IMR-90 (cell line): ENCODE measurements around the gene RNF180. TPM values are rescaled to one million over a fixed set of nuclear protein-coding genes. Genes with fewer than 3 reads are reported as not detected.

Experiments
- ATAC-seq: fragments of 200-7000 bp; cut with Tn5 transposase; 2 replicates; pipeline ENCODE4 v1.9.1; 2020; ENCODE audit warnings: low read depth, mild to moderate bottlenecking, moderate library complexity
- BruUV-seq: library from RNA; stranded (reverse); fragments of 400-500 nt; replicated peaks from 2 replicates; lab custom pipeline; 2021; lab: Mats Ljungman, UMichigan
- CTCF ChIA-PET: fragments of 300-600 bp; formaldehyde crosslinking; extraction: SDS; loops from one replicate; lab custom pipeline; 2021; ENCODE audit warnings: antibody characterized with exemption; lab: Yijun Ruan, JAX
- POLR2A ChIA-PET: fragments of 300-600 bp; sonication (Branson Sonifier 250); formaldehyde crosslinking; loops from one replicate; lab custom pipeline; 2022; ENCODE audit warnings: antibody characterized with exemption; ENCODE audit not compliant: unreplicated experiment; lab: Charles Lee
- DNase-seq: peaks from one replicate; pipeline ENCODE4 v3.0.0; 2013
- H2AFZ ChIP-seq: replicated peaks from 2 replicates; pipeline ENCODE3; 2013; ENCODE audit warnings: low read length, mild to moderate bottlenecking; ENCODE audit not compliant: poor library complexity
- H2AK5ac ChIP-seq: 2 replicates; pipeline ENCODE4 v1.6.1; 2013; ENCODE audit warnings: low read depth, low read length, inconsistent platforms
- H2AK9ac ChIP-seq: replicated peaks from 2 replicates; pipeline ENCODE3; 2013; ENCODE audit warnings: mild to moderate bottlenecking, low read depth, low read length, moderate library complexity; ENCODE audit not compliant: poor library complexity
- H2BK120ac ChIP-seq: 2 replicates; pipeline ENCODE4 v1.6.1; 2013; ENCODE audit warnings: low read depth, low read length, inconsistent platforms
- H2BK15ac ChIP-seq: 3 replicates; pipeline ENCODE4 v1.6.1; 2013; ENCODE audit warnings: low read depth, low read length, inconsistent platforms
- H2BK20ac ChIP-seq: 2 replicates; pipeline ENCODE4 v1.6.1; 2013; ENCODE audit warnings: low read depth, mild to moderate bottlenecking, inconsistent platforms, low read length, moderate library complexity
- H2BK5ac ChIP-seq: 2 replicates; pipeline ENCODE4 v1.6.1; 2013; ENCODE audit warnings: mild to moderate bottlenecking, low read depth, low read length, inconsistent platforms; ENCODE audit not compliant: poor library complexity, severe bottlenecking
- H3K14ac ChIP-seq: replicated peaks from 2 replicates; pipeline ENCODE4 v1.6.1; 2013; ENCODE audit warnings: low read depth, low read length, inconsistent platforms
- H3K18ac ChIP-seq: 2 replicates; pipeline ENCODE4 v1.6.1; 2013; ENCODE audit warnings: low read depth, low read length, control low read depth
- H3K23ac ChIP-seq: 2 replicates; pipeline ENCODE4 v1.6.1; 2013; ENCODE audit warnings: low read depth, low read length, inconsistent platforms
- H3K27ac ChIP-seq: 2 replicates; pipeline ENCODE4 v1.5.1; 2013; ENCODE audit warnings: mild to moderate bottlenecking, control low read depth, low read length; ENCODE audit not compliant: insufficient read depth
- H3K27me3 ChIP-seq: 2 replicates; pipeline ENCODE4 v1.6.1; 2013; ENCODE audit warnings: low read length; ENCODE audit not compliant: control insufficient read depth, insufficient read depth
- H3K36me3 ChIP-seq: 2 replicates; pipeline ENCODE4 v1.6.1; 2013; ENCODE audit warnings: low read length, mixed read lengths; ENCODE audit not compliant: control insufficient read depth, insufficient read depth
- H3K4ac ChIP-seq: 2 replicates; pipeline ENCODE4 v1.6.1; 2013; ENCODE audit warnings: low read depth, low read length, inconsistent platforms
- H3K4me1 ChIP-seq: 2 replicates; pipeline ENCODE4 v1.6.1; 2013; ENCODE audit warnings: low read length, mixed read lengths; ENCODE audit not compliant: control insufficient read depth, insufficient read depth
- H3K4me2 ChIP-seq: 2 replicates; pipeline ENCODE4 v1.6.1; 2013; ENCODE audit warnings: low read depth, mild to moderate bottlenecking, control low read depth, low read length, moderate library complexity
- H3K4me3 ChIP-seq: 2 replicates; pipeline ENCODE4 v1.5.1; 2013; ENCODE audit warnings: low read depth, mild to moderate bottlenecking, control low read depth, low read length, moderate library complexity; ENCODE audit not compliant: insufficient read depth
- H3K56ac ChIP-seq: 2 replicates; pipeline ENCODE4 v1.6.1; 2013; ENCODE audit warnings: low read length, inconsistent platforms; ENCODE audit not compliant: insufficient read depth; ENCODE audit errors: extremely low read depth
- H3K79me1 ChIP-seq, 2 experiments: 2 replicates each; pipeline ENCODE4 v1.6.1; 2013; ENCODE audit warnings: low read length in 2 of 2, inconsistent platforms in 1 of 2, low read depth in 1 of 2
- H3K9ac ChIP-seq: 2 replicates; pipeline ENCODE4 v1.6.1; 2013; ENCODE audit warnings: low read depth, low read length, control low read depth
- H3K9me1 ChIP-seq: 2 replicates; pipeline ENCODE4 v1.6.1; 2013; ENCODE audit warnings: low read length, inconsistent platforms; ENCODE audit not compliant: insufficient read depth
- H3K9me3 ChIP-seq: 2 replicates; pipeline ENCODE4 v1.6.1; 2013; ENCODE audit warnings: low read length; ENCODE audit not compliant: control insufficient read depth, insufficient read depth
- H4K20me1 ChIP-seq: 2 replicates; pipeline ENCODE4 v1.6.1; 2013; ENCODE audit warnings: low read length, inconsistent platforms; ENCODE audit not compliant: insufficient read depth
- H4K5ac ChIP-seq: 2 replicates; pipeline ENCODE4 v1.6.1; 2013; ENCODE audit warnings: mild to moderate bottlenecking, low read depth, low read length, control low read depth
- H4K8ac ChIP-seq, 2 experiments: 2 replicates each; pipeline ENCODE4 v1.6.1; 2013; ENCODE audit warnings: low read depth in 2 of 2, low read length in 2 of 2, control low read depth in 1 of 2, inconsistent platforms in 1 of 2
- H4K91ac ChIP-seq: 2 replicates; pipeline ENCODE4 v1.6.1; 2013; ENCODE audit warnings: low read depth, low read length, inconsistent platforms; ENCODE audit not compliant: insufficient read depth
- CEBPB ChIP-seq: IDR thresholded peaks from 2 replicates; pipeline ENCODE4 v1.6.1; 2012; ENCODE audit warnings: low read depth, low read length, improper control_type of control experiment
- CHD1 ChIP-seq: IDR thresholded peaks from 2 replicates; pipeline ENCODE4 v1.6.1; 2012; ENCODE audit warnings: low read depth, low read length, improper control_type of control experiment
- CTCF ChIP-seq: conservative IDR thresholded peaks from 2 replicates; pipeline ENCODE4 v1.5.1; 2012; ENCODE audit warnings: mild to moderate bottlenecking, low read depth, low read length, improper control_type of control experiment
- MAFK ChIP-seq: IDR thresholded peaks from 2 replicates; pipeline ENCODE4 v1.6.1; 2012; ENCODE audit warnings: low read depth, low read length, improper control_type of control experiment
- MXI1 ChIP-seq: IDR thresholded peaks from 2 replicates; pipeline ENCODE4 v1.6.1; 2012; ENCODE audit warnings: low read depth, mild to moderate bottlenecking, low read length, moderate library complexity, borderline replicate concordance
- NFE2L2 ChIP-seq: fragments of 150-350 bp; IDR thresholded peaks from 2 replicates; pipeline ENCODE4 v1.6.1; 2016; ENCODE audit warnings: low read depth, mild to moderate bottlenecking, low read length
- RCOR1 ChIP-seq: IDR thresholded peaks from 2 replicates; pipeline ENCODE4 v1.6.1; 2012; ENCODE audit warnings: mild to moderate bottlenecking, low read length, improper control_type of control experiment; ENCODE audit not compliant: insufficient replicate concordance
- RFX5 ChIP-seq: IDR thresholded peaks from 2 replicates; pipeline ENCODE4 v1.8.0; 2012; ENCODE audit warnings: low read depth, mild to moderate bottlenecking, low read length, moderate library complexity
- SMC3 ChIP-seq: fragments of 150-350 bp; IDR thresholded peaks from 2 replicates; pipeline ENCODE4 v1.6.1; 2016; ENCODE audit warnings: low read depth, mild to moderate bottlenecking, antibody characterized with exemption, low read length, moderate library complexity
- WGBS, 2 experiments: methylation state at CpG; one replicate each; pipeline versions ENCODE4 v1.1.5 to v1.1.7; 2013; ENCODE audit warnings: missing lambda C conversion rate in 2 of 2; ENCODE audit not compliant: insufficient read length in 1 of 2; ENCODE audit errors: extremely low coverage in 2 of 2; 5-methylcytosine and 5-hydroxymethylcytosine counted together
- dilution Hi-C: fragments of 300-500 bp; cut with HindIII; formaldehyde crosslinking; loops from one replicate; pipeline ENCODE4 v1.14.3; 2018; ENCODE audit warnings: low sequenced_read_pairs; ENCODE audit not compliant: unreplicated experiment
- in situ Hi-C: fragments of 300-500 bp; cut with MboI; formaldehyde crosslinking; loops from 3 replicates; pipeline ENCODE4 v1.14.3; 2019; ENCODE audit warnings: low sequenced_read_pairs, inconsistent platforms, mixed read lengths
- intact Hi-C: fragments of 100-400 bp; cut with micrococcal nuclease; formaldehyde crosslinking; loops from 2 replicates; pipeline ENCODE4 v1.10.0; 2022
- polyA plus RNA-seq, 3 experiments: library from polyadenylated mRNA; depleted of rRNA; stranded (reverse); fragments of >200 nt; gene quantifications; 2 replicates each; pipeline ENCODE4 v1.2.3, GENCODE V29; 2012; ENCODE audit warnings: low replicate concordance in 1 of 3
- total RNA-seq: library from RNA; depleted of rRNA; stranded (reverse); fragments of >200 nt; gene quantifications from 2 replicates; pipeline ENCODE4 v1.2.3, GENCODE V29; 2012
- TF ChIP-seq, protein P1 (sequence below): fragments of 150-350 bp; IDR thresholded peaks from 2 replicates; pipeline ENCODE4 v1.6.1; 2016; ENCODE audit warnings: low read depth, mild to moderate bottlenecking, low read length, moderate library complexity, borderline replicate concordance

The RNF180 gene
- total and polyA plus RNA-seq, 2 of the 4 experiments (the other 2 are of a cell fraction) = 0.02 to 0.36 TPM

DNA sequence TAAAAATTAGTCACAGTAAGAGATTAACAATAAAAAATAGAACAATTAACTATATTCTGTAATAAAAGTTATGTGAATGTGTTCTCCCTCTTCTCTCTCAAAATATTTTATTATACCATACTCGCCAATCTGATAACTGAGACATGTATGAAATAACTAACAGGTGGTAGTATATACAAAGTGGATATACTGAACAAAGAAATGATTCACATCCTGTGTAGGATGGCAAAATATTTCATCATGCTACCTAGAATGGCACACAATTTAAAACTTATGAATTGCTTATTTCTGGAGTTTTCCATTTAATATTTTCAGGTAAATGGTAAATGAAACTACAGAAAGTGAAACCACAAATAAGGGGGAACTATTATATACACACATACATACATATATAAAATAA lies 152.5 kb downstream of the RNF180 start:
- H2BK15ac ChIP-seq = no peak overlapping the region
- H3K56ac ChIP-seq = no peak overlapping the region
- H2AK5ac ChIP-seq = no peak overlapping the region
- H3K18ac ChIP-seq = no peak overlapping the region
- H4K8ac ChIP-seq = no peak overlapping the region
- no peak for TF ChIP-seq RFX5
- TF ChIP-seq, protein P1, sequence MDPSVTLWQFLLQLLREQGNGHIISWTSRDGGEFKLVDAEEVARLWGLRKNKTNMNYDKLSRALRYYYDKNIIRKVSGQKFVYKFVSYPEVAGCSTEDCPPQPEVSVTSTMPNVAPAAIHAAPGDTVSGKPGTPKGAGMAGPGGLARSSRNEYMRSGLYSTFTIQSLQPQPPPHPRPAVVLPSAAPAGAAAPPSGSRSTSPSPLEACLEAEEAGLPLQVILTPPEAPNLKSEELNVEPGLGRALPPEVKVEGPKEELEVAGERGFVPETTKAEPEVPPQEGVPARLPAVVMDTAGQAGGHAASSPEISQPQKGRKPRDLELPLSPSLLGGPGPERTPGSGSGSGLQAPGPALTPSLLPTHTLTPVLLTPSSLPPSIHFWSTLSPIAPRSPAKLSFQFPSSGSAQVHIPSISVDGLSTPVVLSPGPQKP = no peak
- no peak for TF ChIP-seq SMC3
- TF ChIP-seq CHD1 = no peak
- TF ChIP-seq CTCF = no peak
- TF ChIP-seq MXI1 = no peak
- TF ChIP-seq NFE2L2 = no peak
- TF ChIP-seq MAFK = no peak
- TF ChIP-seq RCOR1 = no peak
- no peak for TF ChIP-seq CEBPB
- no peak overlapping the region for H2BK5ac ChIP-seq
- ATAC-seq (no peak), DNase-seq (no peak)
- no peak overlapping the region for H3K4me2 ChIP-seq
- BruUV-seq = no TSS peak
- no peak overlapping the region for H3K23ac ChIP-seq
- POLR2A ChIA-PET = no interaction called here
- no peaks in the 10 kb centered on the region for H3K4me1 ChIP-seq
- no peaks in the 10 kb centered on the region for H3K9me1 ChIP-seq
- H2BK120ac ChIP-seq = no peak overlapping the region
- no CpG with 5 or more reads among the region's 1 CpG for WGBS, 2 experiments
- H3K4ac ChIP-seq = no peak overlapping the region
- H3K9ac ChIP-seq = no peak overlapping the region
- in situ Hi-C loops (no loop called here), intact Hi-C loops (no loop called here), dilution Hi-C loops (no loop called here)
- no peak overlapping the region for H3K27ac ChIP-seq
- CTCF ChIA-PET = interaction anchor here (0.6 kb wide), 1 partner anchor 764 kb away, joined by 3 read pairs; no protein-coding TSS in a partner anchor
- no peaks in the 10 kb centered on the region for H3K79me1 ChIP-seq
- no peak overlapping the region for H2BK20ac ChIP-seq
- H3K4me3 ChIP-seq = no peak overlapping the region
- no peaks in the 10 kb centered on the region for H3K9me3 ChIP-seq
- no peaks in the 10 kb centered on the region for H3K36me3 ChIP-seq
- no peak overlapping the region for H4K5ac ChIP-seq
- no peak overlapping the region for H2AK9ac ChIP-seq
- no peak overlapping the region for H4K91ac ChIP-seq
- H4K20me1 ChIP-seq = no peaks in the 10 kb centered on the region
- H3K14ac ChIP-seq = no peak overlapping the region
- H2AFZ ChIP-seq = no peak overlapping the region
- H3K27me3 ChIP-seq = no peaks in the 10 kb centered on the region
